K562 (cell line): Measurements from ENCODE around the gene WNT16. TPM values are rescaled to one million over a fixed set of nuclear protein-coding genes. Genes with fewer than 3 reads are reported as not detected.
A peak's percentile ranks its signal among the peaks of the same experiment; 100 is the strongest.

ENCODE experiments used
- HMGN3 ChIP-seq: IDR thresholded peaks from 2 replicates; pipeline ENCODE4 v1.6.1; 2011; ENCODE audit warnings: borderline replicate concordance, low read depth, mild to moderate bottlenecking, mixed read lengths, low read length; ENCODE audit not compliant: insufficient read length; ENCODE audit errors: extremely low read depth
- NCOA2 ChIP-seq, 2 experiments: fragments of 450-650 bp; IDR thresholded peaks; 2 replicates each; pipeline ENCODE4 v1.6.1; 2018; ENCODE audit warnings: mild to moderate bottlenecking in 2 of 2, moderate library complexity in 1 of 2; ENCODE audit not compliant: partially characterized antibody in 2 of 2
- RBM22 ChIP-seq: fragments of 200-400 bp; formaldehyde crosslinking; IDR thresholded peaks from 2 replicates; pipeline ENCODE4 v1.6.1; 2018; ENCODE audit warnings: low read length, low read depth; ENCODE audit not compliant: poor library complexity, severe bottlenecking
- SIX5 ChIP-seq, 2 experiments: IDR thresholded peaks; 2 replicates each; pipeline ENCODE4 v1.6.1; 2011; ENCODE audit warnings: low read length in 2 of 2, borderline replicate concordance in 1 of 2, low read depth in 1 of 2, mild to moderate bottlenecking in 1 of 2, moderate library complexity in 1 of 2; ENCODE audit not compliant: insufficient read depth in 1 of 2
- SLC30A9 ChIP-seq: fragments of 250-450 bp; sonication (Bioruptor Pico); IDR thresholded peaks from 2 replicates; pipeline ENCODE4 v1.8.0; 2022; ENCODE audit warnings: mild to moderate bottlenecking, moderate library complexity
- TAF9B ChIP-seq: fragments of 450-650 bp; IDR thresholded peaks from 2 replicates; pipeline ENCODE4 v1.6.1; 2018; ENCODE audit warnings: mild to moderate bottlenecking; ENCODE audit not compliant: partially characterized antibody
- TEAD1 ChIP-seq, 2 experiments: fragments of 450-650 bp in 1 of 2; sonication (generic) in 1 of 2; formaldehyde crosslinking; IDR thresholded peaks; 2 replicates each; pipeline versions ENCODE4 v1.4.0 to v1.8.0; 2020 to 2022; ENCODE audit warnings: mild to moderate bottlenecking in 2 of 2, missing genetic modification reagents in 1 of 2
- ZNF263 ChIP-seq: sonication (generic); formaldehyde crosslinking; IDR thresholded peaks from 2 replicates; pipeline ENCODE4 v1.8.0; 2022; ENCODE audit warnings: mild to moderate bottlenecking, missing genetic modification reagents, borderline replicate concordance
- ZNF316 ChIP-seq: fragments of 450-650 bp; IDR thresholded peaks from 2 replicates; pipeline ENCODE4 v1.6.1; 2016
- ZNF354B ChIP-seq: fragments of 250-450 bp; sonication (Bioruptor Pico); IDR thresholded peaks from 2 replicates; pipeline ENCODE4 v1.4.0; 2020
- ZZZ3 ChIP-seq: fragments of 450-650 bp; IDR thresholded peaks from 2 replicates; pipeline ENCODE4 v1.6.1; 2016; ENCODE audit warnings: antibody characterized with exemption, mild to moderate bottlenecking, moderate library complexity
- polyA plus RNA-seq, 8 experiments: library from polyadenylated mRNA; depleted of rRNA in 4 of 8; stranded (reverse) in 5 of 8; unstranded in 3 of 8; fragments of >200 nt; fragmentation: Nextera tagmentation in 2 of 8; fragmentation: Illumina TruSeq in 1 of 8; extraction: Ambion mirVana in 2 of 8; extraction: Trizol in 1 of 8; gene quantifications; 2 replicates each; pipeline versions ENCODE4 v1.2.1 to v1.2.3, GENCODE V29; 2011 to 2014; ENCODE audit warnings: inconsistent platforms in 1 of 8, missing spikeins in 1 of 8
- total RNA-seq, 7 experiments: library from RNA; depleted of rRNA in 6 of 7; stranded (reverse); fragments of >200 nt in 6 of 7; fragmentation: Illumina TruSeq in 2 of 7; extraction: Trizol in 2 of 7; gene quantifications; 2 replicates each; pipeline versions ENCODE4 v1.2.1 to v1.2.3, GENCODE V29; 2011 to 2021; ENCODE audit warnings: low replicate concordance in 1 of 7
- TF ChIP-seq, protein P1 (sequence below): fragments of 450-650 bp; IDR thresholded peaks from 2 replicates; pipeline ENCODE4 v1.6.1; 2018; ENCODE audit not compliant: partially characterized antibody
- TF ChIP-seq, protein P2 (sequence below): fragments of 450-650 bp; IDR thresholded peaks from 2 replicates; pipeline ENCODE4 v1.6.1; 2017; ENCODE audit warnings: antibody characterized with exemption, mild to moderate bottlenecking
- TF ChIP-seq, protein P3 (sequence below), 2 experiments: fragments of 450-650 bp; conservative IDR thresholded peaks; 2 replicates each; pipeline ENCODE4 v1.6.1; 2017; ENCODE audit warnings: mild to moderate bottlenecking in 2 of 2, moderate library complexity in 2 of 2
- TF ChIP-seq, protein P4 (sequence below): fragments of 450-650 bp; formaldehyde crosslinking; IDR thresholded peaks from 2 replicates; pipeline ENCODE4 v1.4.0; 2020; ENCODE audit warnings: mild to moderate bottlenecking, moderate library complexity

WNT16 gene
- total and polyA plus RNA-seq, 9 of the 15 experiments (the other 6 are each of a cell fraction or from before 2014, with no cell fraction given): 0.06 to 0.07 TPM; not detected in 7

DNA sequence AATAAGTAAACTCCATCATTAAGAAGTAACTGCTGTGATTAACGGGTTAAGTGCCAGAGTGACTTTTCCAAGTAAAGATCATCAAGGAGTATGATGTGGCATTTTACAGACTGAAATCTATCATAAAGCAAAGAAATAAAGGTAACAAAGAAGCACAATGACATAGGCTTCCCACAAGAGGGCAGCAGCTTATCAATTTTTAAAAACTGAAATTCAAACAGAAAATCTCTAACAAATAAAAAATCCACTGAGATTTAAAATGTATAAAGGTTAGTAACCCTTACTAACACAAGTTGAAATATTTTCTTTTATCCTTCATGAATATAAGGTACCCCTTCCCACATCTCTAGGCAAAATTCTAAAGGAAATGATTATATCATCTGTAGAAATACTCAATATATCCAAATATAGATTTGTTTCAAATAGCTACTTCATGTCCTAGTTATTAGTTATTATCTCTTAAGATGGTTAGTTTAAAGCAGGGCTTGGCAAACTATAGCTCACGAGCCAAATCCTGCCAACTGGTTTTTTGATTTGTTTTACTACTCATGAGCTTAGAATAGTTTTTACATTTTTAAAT lies 38.1 kb downstream of the WNT16 start (continued):
- TF ChIP-seq, protein P1, sequence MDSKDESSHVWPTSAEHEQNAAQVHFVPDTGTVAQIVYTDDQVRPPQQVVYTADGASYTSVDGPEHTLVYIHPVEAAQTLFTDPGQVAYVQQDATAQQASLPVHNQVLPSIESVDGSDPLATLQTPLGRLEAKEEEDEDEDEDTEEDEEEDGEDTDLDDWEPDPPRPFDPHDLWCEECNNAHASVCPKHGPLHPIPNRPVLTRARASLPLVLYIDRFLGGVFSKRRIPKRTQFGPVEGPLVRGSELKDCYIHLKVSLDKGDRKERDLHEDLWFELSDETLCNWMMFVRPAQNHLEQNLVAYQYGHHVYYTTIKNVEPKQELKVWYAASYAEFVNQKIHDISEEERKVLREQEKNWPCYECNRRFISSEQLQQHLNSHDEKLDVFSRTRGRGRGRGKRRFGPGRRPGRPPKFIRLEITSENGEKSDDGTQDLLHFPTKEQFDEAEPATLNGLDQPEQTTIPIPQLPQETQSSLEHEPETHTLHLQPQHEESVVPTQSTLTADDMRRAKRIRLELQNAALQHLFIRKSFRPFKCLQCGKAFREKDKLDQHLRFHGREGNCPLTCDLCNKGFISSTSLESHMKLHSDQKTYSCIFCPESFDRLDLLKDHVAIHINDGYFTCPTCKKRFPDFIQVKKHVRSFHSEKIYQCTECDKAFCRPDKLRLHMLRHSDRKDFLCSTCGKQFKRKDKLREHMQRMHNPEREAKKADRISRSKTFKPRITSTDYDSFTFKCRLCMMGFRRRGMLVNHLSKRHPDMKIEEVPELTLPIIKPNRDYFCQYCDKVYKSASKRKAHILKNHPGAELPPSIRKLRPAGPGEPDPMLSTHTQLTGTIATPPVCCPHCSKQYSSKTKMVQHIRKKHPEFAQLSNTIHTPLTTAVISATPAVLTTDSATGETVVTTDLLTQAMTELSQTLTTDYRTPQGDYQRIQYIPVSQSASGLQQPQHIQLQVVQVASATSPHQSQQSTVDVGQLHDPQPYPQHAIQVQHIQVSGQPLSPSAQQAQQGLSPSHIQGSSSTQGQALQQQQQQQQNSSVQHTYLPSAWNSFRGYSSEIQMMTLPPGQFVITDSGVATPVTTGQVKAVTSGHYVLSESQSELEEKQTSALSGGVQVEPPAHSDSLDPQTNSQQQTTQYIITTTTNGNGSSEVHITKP: no peak
- no peak for TF ChIP-seq SLC30A9
- no peak for TF ChIP-seq ZNF263 (CRISPR knock-in tag)
- peak; percentile 13; the same call in 1 of the 2 replicates for TF ChIP-seq ZNF316
- no peak for TF ChIP-seq ZNF354B (CRISPR knock-in tag)
- TF ChIP-seq TEAD1 (CRISPR knock-in tag; IDR thresholded peaks at IDR 0.05): no peak
- TF ChIP-seq, protein P2, sequence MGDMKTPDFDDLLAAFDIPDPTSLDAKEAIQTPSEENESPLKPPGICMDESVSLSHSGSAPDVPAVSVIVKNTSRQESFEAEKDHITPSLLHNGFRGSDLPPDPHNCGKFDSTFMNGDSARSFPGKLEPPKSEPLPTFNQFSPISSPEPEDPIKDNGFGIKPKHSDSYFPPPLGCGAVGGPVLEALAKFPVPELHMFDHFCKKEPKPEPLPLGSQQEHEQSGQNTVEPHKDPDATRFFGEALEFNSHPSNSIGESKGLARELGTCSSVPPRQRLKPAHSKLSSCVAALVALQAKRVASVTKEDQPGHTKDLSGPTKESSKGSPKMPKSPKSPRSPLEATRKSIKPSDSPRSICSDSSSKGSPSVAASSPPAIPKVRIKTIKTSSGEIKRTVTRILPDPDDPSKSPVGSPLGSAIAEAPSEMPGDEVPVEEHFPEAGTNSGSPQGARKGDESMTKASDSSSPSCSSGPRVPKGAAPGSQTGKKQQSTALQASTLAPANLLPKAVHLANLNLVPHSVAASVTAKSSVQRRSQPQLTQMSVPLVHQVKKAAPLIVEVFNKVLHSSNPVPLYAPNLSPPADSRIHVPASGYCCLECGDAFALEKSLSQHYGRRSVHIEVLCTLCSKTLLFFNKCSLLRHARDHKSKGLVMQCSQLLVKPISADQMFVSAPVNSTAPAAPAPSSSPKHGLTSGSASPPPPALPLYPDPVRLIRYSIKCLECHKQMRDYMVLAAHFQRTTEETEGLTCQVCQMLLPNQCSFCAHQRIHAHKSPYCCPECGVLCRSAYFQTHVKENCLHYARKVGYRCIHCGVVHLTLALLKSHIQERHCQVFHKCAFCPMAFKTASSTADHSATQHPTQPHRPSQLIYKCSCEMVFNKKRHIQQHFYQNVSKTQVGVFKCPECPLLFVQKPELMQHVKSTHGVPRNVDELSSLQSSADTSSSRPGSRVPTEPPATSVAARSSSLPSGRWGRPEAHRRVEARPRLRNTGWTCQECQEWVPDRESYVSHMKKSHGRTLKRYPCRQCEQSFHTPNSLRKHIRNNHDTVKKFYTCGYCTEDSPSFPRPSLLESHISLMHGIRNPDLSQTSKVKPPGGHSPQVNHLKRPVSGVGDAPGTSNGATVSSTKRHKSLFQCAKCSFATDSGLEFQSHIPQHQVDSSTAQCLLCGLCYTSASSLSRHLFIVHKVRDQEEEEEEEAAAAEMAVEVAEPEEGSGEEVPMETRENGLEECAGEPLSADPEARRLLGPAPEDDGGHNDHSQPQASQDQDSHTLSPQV: peak; percentile 35; the same call in 1 of the 2 replicates
- TF ChIP-seq, protein P3, sequence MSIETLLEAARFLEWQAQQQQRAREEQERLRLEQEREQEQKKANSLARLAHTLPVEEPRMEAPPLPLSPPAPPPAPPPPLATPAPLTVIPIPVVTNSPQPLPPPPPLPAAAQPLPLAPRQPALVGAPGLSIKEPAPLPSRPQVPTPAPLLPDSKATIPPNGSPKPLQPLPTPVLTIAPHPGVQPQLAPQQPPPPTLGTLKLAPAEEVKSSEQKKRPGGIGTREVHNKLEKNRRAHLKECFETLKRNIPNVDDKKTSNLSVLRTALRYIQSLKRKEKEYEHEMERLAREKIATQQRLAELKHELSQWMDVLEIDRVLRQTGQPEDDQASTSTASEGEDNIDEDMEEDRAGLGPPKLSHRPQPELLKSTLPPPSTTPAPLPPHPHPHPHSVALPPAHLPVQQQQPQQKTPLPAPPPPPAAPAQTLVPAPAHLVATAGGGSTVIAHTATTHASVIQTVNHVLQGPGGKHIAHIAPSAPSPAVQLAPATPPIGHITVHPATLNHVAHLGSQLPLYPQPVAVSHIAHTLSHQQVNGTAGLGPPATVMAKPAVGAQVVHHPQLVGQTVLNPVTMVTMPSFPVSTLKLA (conservative IDR thresholded peaks at IDR 0.05): peak in 1 of 2 experiments; percentile 39; a peak in 3 of 4 replicates
- no peak for TF ChIP-seq RBM22
- no peak for TF ChIP-seq SIX5 (IDR thresholded peaks at IDR 0.05; ENCODE audit: borderline replicate concordance in 1 of 2, insufficient read depth in 1 of 2, low read depth in 1 of 2, low read length in 2 of 2)
- TF ChIP-seq ZZZ3: 0 out of 2 replicates have a peak, but pooled peaks have one; percentile 16
- peak; percentile 21 for TF ChIP-seq TAF9B
- peak in 1 of 2 experiments; percentile 44 for TF ChIP-seq NCOA2 (IDR thresholded peaks at IDR 0.05; ENCODE audit: partially characterized antibody in 2 of 2)
- TF ChIP-seq, protein P4, sequence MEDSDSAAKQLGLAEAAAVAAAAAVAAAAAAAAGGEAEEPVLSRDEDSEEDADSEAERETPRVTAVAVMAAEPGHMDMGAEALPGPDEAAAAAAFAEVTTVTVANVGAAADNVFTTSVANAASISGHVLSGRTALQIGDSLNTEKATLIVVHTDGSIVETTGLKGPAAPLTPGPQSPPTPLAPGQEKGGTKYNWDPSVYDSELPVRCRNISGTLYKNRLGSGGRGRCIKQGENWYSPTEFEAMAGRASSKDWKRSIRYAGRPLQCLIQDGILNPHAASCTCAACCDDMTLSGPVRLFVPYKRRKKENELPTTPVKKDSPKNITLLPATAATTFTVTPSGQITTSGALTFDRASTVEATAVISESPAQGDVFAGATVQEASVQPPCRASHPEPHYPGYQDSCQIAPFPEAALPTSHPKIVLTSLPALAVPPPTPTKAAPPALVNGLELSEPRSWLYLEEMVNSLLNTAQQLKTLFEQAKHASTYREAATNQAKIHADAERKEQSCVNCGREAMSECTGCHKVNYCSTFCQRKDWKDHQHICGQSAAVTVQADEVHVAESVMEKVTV (CRISPR knock-in tag): peak; percentile 94
- no peak for TF ChIP-seq HMGN3
